GM23338 (cell line): ENCODE results near the gene GPSM1. TPM values are rescaled to one million over a fixed set of nuclear protein-coding genes. Genes with fewer than 3 reads are reported as not detected.

ENCODE experiments used
- ATAC-seq: fragments of 200-7000 bp; cut with Tn5 transposase; 3 replicates; pipeline ENCODE4 v1.9.1; 2020
- DNase-seq: peaks from one replicate; pipeline ENCODE4 v3.0.0-alpha.2; 2015; ENCODE audit warnings: low spot score
- H2AFZ ChIP-seq: fragments of 200-600 bp; sonication (generic); 2 replicates; pipeline ENCODE4 v1.8.0; 2016; ENCODE audit warnings: antibody characterized with exemption, mild to moderate bottlenecking, moderate library complexity
- H3F3A ChIP-seq: fragments of 200-600 bp; sonication (generic); replicated peaks from 2 replicates; pipeline ENCODE4 v1.8.0; 2017; ENCODE audit warnings: antibody characterized with exemption, mixed run types, low read depth
- H3K27ac ChIP-seq: fragments of 200-600 bp; sonication (generic); 2 replicates; pipeline ENCODE4 v1.6.1; 2016; ENCODE audit warnings: low read depth
- H3K27me3 ChIP-seq: fragments of 200-600 bp; sonication (generic); 2 replicates; pipeline ENCODE4 v1.8.0; 2016; ENCODE audit warnings: mild to moderate bottlenecking, mixed run types, moderate library complexity; ENCODE audit not compliant: insufficient read depth
- H3K36me3 ChIP-seq: fragments of 200-600 bp; sonication (generic); 2 replicates; pipeline ENCODE4 v1.8.0; 2016; ENCODE audit warnings: mild to moderate bottlenecking; ENCODE audit not compliant: insufficient read depth
- H3K4me1 ChIP-seq: fragments of 200-600 bp; sonication (generic); 2 replicates; pipeline ENCODE4 v1.8.0; 2016; ENCODE audit warnings: mild to moderate bottlenecking, moderate library complexity; ENCODE audit not compliant: insufficient read depth
- H3K4me2 ChIP-seq: fragments of 200-600 bp; sonication (generic); 2 replicates; pipeline ENCODE4 v1.7.1; 2017; ENCODE audit warnings: mixed run types
- H3K4me3 ChIP-seq: fragments of 200-600 bp; sonication (generic); 2 replicates; pipeline ENCODE4 v1.6.1; 2016; ENCODE audit warnings: mixed run types
- H3K79me2 ChIP-seq: fragments of 200-600 bp; sonication (generic); replicated peaks from 2 replicates; pipeline ENCODE4 v1.8.0; 2017; ENCODE audit warnings: mild to moderate bottlenecking; ENCODE audit not compliant: insufficient read depth
- H3K9me2 ChIP-seq: fragments of 200-600 bp; sonication (generic); 2 replicates; pipeline ENCODE4 v1.8.0; 2017; ENCODE audit not compliant: insufficient read depth
- H4K20me1 ChIP-seq: fragments of 200-600 bp; sonication (generic); replicated peaks from 2 replicates; pipeline ENCODE4 v1.8.0; 2017; ENCODE audit warnings: mild to moderate bottlenecking; ENCODE audit not compliant: insufficient read depth
- H3K27ac Mint-ChIP-seq: 2 replicates; pipeline ENCODE4 v1.8.0; 2020; ENCODE audit warnings: inconsistent platforms, mild to moderate bottlenecking, moderate library complexity, mixed read lengths
- H3K27me3 Mint-ChIP-seq: 3 replicates; pipeline ENCODE4 v1.8.0; 2022; ENCODE audit warnings: low read depth, mild to moderate bottlenecking, moderate library complexity, mixed read lengths, inconsistent platforms; ENCODE audit not compliant: insufficient read depth, poor library complexity
- H3K36me3 Mint-ChIP-seq: 3 replicates; pipeline ENCODE4 v1.8.0; 2021; ENCODE audit warnings: low read depth, mild to moderate bottlenecking, inconsistent platforms, moderate library complexity, mixed read lengths
- H3K4me1 Mint-ChIP-seq: 3 replicates; pipeline ENCODE4 v1.8.0; 2020; ENCODE audit warnings: mild to moderate bottlenecking, inconsistent platforms, mixed read lengths
- H3K4me3 Mint-ChIP-seq: 3 replicates; pipeline ENCODE4 v1.8.0; 2021; ENCODE audit warnings: moderate library complexity, mild to moderate bottlenecking, inconsistent platforms, mixed read lengths
- H3K9me3 Mint-ChIP-seq: 3 replicates; pipeline ENCODE4 v1.8.0; 2020; ENCODE audit warnings: moderate library complexity, mild to moderate bottlenecking, inconsistent platforms, mixed read lengths
- EZH2 ChIP-seq: fragments of 200-600 bp; sonication (generic); IDR thresholded peaks from one replicate; pipeline ENCODE4 v1.8.0; 2017; ENCODE audit warnings: antibody characterized with exemption, mild to moderate bottlenecking, low read depth; ENCODE audit not compliant: unreplicated experiment
- EZH2phosphoT487 ChIP-seq: fragments of 200-600 bp; sonication (generic); IDR thresholded peaks from one replicate; pipeline ENCODE4 v1.8.1; 2018; ENCODE audit warnings: antibody characterized with exemption; ENCODE audit not compliant: unreplicated experiment
- NANOG ChIP-seq: IDR thresholded peaks from 2 replicates; pipeline ENCODE4 v1.6.1; 2016; ENCODE audit warnings: antibody characterized with exemption, borderline replicate concordance
- POLR2AphosphoS5 ChIP-seq: IDR thresholded peaks from 2 replicates; pipeline ENCODE4 v1.6.1; 2016; ENCODE audit warnings: antibody characterized with exemption, low read depth
- ZNF331 ChIP-seq: fragments of 250-450 bp; sonication (Bioruptor Pico); IDR thresholded peaks from 2 replicates; pipeline ENCODE4 v1.5.0; 2020; ENCODE audit warnings: low read depth, mild to moderate bottlenecking, moderate library complexity
- ZNF462 ChIP-seq: fragments of 250-450 bp; sonication (Bioruptor Pico); IDR thresholded peaks from 2 replicates; pipeline ENCODE4 v1.5.0; 2020; ENCODE audit warnings: mild to moderate bottlenecking, moderate library complexity
- polyA plus RNA-seq: library from polyadenylated mRNA; unstranded; fragments of >200 nt; fragmentation: Nextera tagmentation; extraction: Ambion mirVana; gene quantifications from 2 replicates; pipeline ENCODE4 v1.2.1, GENCODE V29; 2016
- total RNA-seq: library from RNA; depleted of rRNA; stranded (reverse); fragments of >200 nt; shearing (Covaris generic); gene quantifications from 2 replicates; pipeline ENCODE4 v1.2.3, GENCODE V29; 2014
- TF ChIP-seq, protein P1 (sequence below): IDR thresholded peaks from one replicate; pipeline ENCODE4 v1.6.1; 2018; ENCODE audit warnings: antibody characterized with exemption; ENCODE audit not compliant: unreplicated experiment
- TF ChIP-seq, protein P2 (sequence below), 2 experiments: fragments of 200-600 bp in 1 of 2; sonication (generic) in 1 of 2; conservative IDR thresholded peaks; 2 replicates each; pipeline versions ENCODE4 v1.5.1 to v1.6.1; 2016 to 2017; ENCODE audit warnings: antibody characterized with exemption in 2 of 2, low read depth in 2 of 2, mild to moderate bottlenecking in 2 of 2, moderate library complexity in 1 of 2

Gene GPSM1
- total and polyA plus RNA-seq, 2 experiments from 2014 or later = 4.8 to 23.2 TPM

- H3K27ac Mint-ChIP-seq = no peak overlapping the region
Observed at GRCh38 chr9:136318111-136318775, 9.1 kb upstream of the GPSM1 start.

GRCh38 chr9:136318776-136319241, 8.5 kb upstream of the GPSM1 start:
- Histone ChIP-seq H3K79me2 (no peaks in the 10 kb centered on the region), H2AFZ (no peak overlapping the region), H4K20me1 (no peaks in the 10 kb centered on the region), H3K27me3 (no peaks in the 10 kb centered on the region), H3K9me2 (no peaks in the 10 kb centered on the region), H3K36me3 (no peaks in the 10 kb centered on the region), H3K4me1 (no peaks in the 10 kb centered on the region), H3F3A (no peaks in the 10 kb centered on the region), H3K27ac (no peak overlapping the region), H3K4me2 (no peak overlapping the region), H3K4me3 (no peak overlapping the region)
- H3K9me3 Mint-ChIP-seq = peaks cover 17% of the 10 kb centered on the region
- peaks cover 13% of the 10 kb centered on the region for H3K27me3 Mint-ChIP-seq
- H3K4me1 Mint-ChIP-seq = no peaks in the 10 kb centered on the region
- H3K36me3 Mint-ChIP-seq = no peaks in the 10 kb centered on the region; the same call in 2 of the 3 replicates
- DNase-seq (no peak), ATAC-seq (no peak)
- no peak overlapping the region for H3K4me3 Mint-ChIP-seq
- no peak overlapping the region for H3K27ac Mint-ChIP-seq
- TF ChIP-seq ZNF331 (CRISPR knock-in tag) = no peak
- no peak for TF ChIP-seq POLR2AphosphoS5
- TF ChIP-seq ZNF462 = no peak

More at GRCh38 chr9:136318111-136318775, 9.1 kb upstream of the GPSM1 start:
- Histone ChIP-seq H3K79me2 (no peaks in the 10 kb centered on the region), H3K4me2 (no peak overlapping the region), H3K4me3 (no peak overlapping the region), H3K9me2 (no peaks in the 10 kb centered on the region), H4K20me1 (no peaks in the 10 kb centered on the region), H3K27ac (no peak overlapping the region), H3K4me1 (no peaks in the 10 kb centered on the region), H2AFZ (no peak overlapping the region), H3K36me3 (no peaks in the 10 kb centered on the region), H3K27me3 (no peaks in the 10 kb centered on the region), H3F3A (no peaks in the 10 kb centered on the region)
- ATAC-seq = no peak
- Mint-ChIP-seq H3K36me3 (no peaks in the 10 kb centered on the region; the same call in 2 of the 3 replicates), H3K4me1 (no peaks in the 10 kb centered on the region), H3K4me3 (no peak overlapping the region), H3K27me3 (peaks cover 13% of the 10 kb centered on the region), H3K9me3 (peaks cover 17% of the 10 kb centered on the region)
- TF ChIP-seq EZH2 (no peak), NANOG (no peak), ZNF331 (CRISPR knock-in tag) (no peak), EZH2phosphoT487 (no peak)
- TF ChIP-seq, protein P1, sequence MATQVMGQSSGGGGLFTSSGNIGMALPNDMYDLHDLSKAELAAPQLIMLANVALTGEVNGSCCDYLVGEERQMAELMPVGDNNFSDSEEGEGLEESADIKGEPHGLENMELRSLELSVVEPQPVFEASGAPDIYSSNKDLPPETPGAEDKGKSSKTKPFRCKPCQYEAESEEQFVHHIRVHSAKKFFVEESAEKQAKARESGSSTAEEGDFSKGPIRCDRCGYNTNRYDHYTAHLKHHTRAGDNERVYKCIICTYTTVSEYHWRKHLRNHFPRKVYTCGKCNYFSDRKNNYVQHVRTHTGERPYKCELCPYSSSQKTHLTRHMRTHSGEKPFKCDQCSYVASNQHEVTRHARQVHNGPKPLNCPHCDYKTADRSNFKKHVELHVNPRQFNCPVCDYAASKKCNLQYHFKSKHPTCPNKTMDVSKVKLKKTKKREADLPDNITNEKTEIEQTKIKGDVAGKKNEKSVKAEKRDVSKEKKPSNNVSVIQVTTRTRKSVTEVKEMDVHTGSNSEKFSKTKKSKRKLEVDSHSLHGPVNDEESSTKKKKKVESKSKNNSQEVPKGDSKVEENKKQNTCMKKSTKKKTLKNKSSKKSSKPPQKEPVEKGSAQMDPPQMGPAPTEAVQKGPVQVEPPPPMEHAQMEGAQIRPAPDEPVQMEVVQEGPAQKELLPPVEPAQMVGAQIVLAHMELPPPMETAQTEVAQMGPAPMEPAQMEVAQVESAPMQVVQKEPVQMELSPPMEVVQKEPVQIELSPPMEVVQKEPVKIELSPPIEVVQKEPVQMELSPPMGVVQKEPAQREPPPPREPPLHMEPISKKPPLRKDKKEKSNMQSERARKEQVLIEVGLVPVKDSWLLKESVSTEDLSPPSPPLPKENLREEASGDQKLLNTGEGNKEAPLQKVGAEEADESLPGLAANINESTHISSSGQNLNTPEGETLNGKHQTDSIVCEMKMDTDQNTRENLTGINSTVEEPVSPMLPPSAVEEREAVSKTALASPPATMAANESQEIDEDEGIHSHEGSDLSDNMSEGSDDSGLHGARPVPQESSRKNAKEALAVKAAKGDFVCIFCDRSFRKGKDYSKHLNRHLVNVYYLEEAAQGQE = no peak
- TF ChIP-seq, protein P2, sequence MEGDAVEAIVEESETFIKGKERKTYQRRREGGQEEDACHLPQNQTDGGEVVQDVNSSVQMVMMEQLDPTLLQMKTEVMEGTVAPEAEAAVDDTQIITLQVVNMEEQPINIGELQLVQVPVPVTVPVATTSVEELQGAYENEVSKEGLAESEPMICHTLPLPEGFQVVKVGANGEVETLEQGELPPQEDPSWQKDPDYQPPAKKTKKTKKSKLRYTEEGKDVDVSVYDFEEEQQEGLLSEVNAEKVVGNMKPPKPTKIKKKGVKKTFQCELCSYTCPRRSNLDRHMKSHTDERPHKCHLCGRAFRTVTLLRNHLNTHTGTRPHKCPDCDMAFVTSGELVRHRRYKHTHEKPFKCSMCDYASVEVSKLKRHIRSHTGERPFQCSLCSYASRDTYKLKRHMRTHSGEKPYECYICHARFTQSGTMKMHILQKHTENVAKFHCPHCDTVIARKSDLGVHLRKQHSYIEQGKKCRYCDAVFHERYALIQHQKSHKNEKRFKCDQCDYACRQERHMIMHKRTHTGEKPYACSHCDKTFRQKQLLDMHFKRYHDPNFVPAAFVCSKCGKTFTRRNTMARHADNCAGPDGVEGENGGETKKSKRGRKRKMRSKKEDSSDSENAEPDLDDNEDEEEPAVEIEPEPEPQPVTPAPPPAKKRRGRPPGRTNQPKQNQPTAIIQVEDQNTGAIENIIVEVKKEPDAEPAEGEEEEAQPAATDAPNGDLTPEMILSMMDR (conservative IDR thresholded peaks at IDR 0.05; ENCODE audit: low read depth in 2 of 2) = no peak
- DNase-seq = no peak
